ENCODE measurements around the gene THEMIS. TPM values are rescaled to one million over a fixed set of nuclear protein-coding genes. Genes with fewer than 3 reads are reported as not detected.

THEMIS gene
- total RNA-seq, 4 donors from 2014 or later = 1.1 to 6.0 (median 3.9) TPM

DNA sequence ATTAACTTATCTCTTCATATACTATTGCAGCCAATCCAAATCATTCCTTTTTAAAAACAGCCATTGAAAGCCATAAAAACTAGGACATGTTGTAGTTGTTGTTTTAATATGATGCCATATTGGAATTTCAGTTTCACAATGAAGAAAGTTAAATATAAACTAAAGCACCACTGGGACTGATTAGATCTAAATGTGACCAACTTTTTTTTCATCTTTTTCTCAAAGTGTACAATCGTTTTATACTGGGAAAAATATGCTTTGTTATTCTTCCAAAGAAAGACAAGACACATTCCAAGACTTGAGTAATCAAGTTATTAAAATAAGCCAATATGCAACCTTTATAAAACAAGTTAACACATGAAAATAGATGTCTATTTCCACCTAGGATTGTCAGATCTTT is 68.5 kb downstream of the THEMIS start:
- H3K27me3 ChIP-seq = no peaks in the 10 kb centered on the region
- no peak for TF ChIP-seq POLR2AphosphoS5 (IDR thresholded peaks at IDR 0.05)
- TF ChIP-seq POLR2A (IDR thresholded peaks at IDR 0.05) = no peak
- TF ChIP-seq, protein P1, sequence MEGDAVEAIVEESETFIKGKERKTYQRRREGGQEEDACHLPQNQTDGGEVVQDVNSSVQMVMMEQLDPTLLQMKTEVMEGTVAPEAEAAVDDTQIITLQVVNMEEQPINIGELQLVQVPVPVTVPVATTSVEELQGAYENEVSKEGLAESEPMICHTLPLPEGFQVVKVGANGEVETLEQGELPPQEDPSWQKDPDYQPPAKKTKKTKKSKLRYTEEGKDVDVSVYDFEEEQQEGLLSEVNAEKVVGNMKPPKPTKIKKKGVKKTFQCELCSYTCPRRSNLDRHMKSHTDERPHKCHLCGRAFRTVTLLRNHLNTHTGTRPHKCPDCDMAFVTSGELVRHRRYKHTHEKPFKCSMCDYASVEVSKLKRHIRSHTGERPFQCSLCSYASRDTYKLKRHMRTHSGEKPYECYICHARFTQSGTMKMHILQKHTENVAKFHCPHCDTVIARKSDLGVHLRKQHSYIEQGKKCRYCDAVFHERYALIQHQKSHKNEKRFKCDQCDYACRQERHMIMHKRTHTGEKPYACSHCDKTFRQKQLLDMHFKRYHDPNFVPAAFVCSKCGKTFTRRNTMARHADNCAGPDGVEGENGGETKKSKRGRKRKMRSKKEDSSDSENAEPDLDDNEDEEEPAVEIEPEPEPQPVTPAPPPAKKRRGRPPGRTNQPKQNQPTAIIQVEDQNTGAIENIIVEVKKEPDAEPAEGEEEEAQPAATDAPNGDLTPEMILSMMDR (IDR thresholded peaks at IDR 0.05) = no peak
- no peak for TF ChIP-seq EP300 (IDR thresholded peaks at IDR 0.05; ENCODE audit: low read depth)
- H3K27ac ChIP-seq = no peak overlapping the region
- 0 to 18% methylated on average over 1 of the region's 1 CpG for WGBS, 2 donors (ENCODE audit: low coverage in 1 of 2)
- in situ Hi-C loops (cut with MboI; ENCODE audit: low pct_ligation_motif_present in 1 of 4, low pct_unique_long_range_greater_than_20kb in 1 of 4, low sequenced_read_pairs in 3 of 4) = no loop called here
- no peak overlapping the region for H3K4me3 ChIP-seq
- intact Hi-C loops (cut with DNase I; ENCODE audit: low total_unique reads) = no loop called here
- H3K9me3 ChIP-seq = no peaks in the 10 kb centered on the region
- no peaks in the 10 kb centered on the region for H3K36me3 ChIP-seq
- DNase-seq = no peak
- no peaks in the 10 kb centered on the region for H3K4me1 ChIP-seq

GRCh38 chr6:127824061-127824460 is 76.8 kb downstream of the THEMIS start:
- in situ Hi-C loops (cut with MboI; ENCODE audit: low pct_ligation_motif_present in 1 of 4, low pct_unique_long_range_greater_than_20kb in 1 of 4, low sequenced_read_pairs in 3 of 4) = no loop called here

GRCh38 chr6:127821431-127821830 is 79.4 kb downstream of the THEMIS start:
- Histone ChIP-seq H3K27ac (no peak overlapping the region), H3K36me3 (no peaks in the 10 kb centered on the region), H3K27me3 (no peaks in the 10 kb centered on the region), H3K4me3 (no peak overlapping the region), H3K9me3 (no peaks in the 10 kb centered on the region), H3K4me1 (no peaks in the 10 kb centered on the region)
- no peak for DNase-seq
- intact Hi-C loops (cut with DNase I; ENCODE audit: low total_unique reads) (no loop called here), in situ Hi-C loops (cut with MboI; ENCODE audit: low pct_ligation_motif_present in 1 of 4, low pct_unique_long_range_greater_than_20kb in 1 of 4, low sequenced_read_pairs in 3 of 4) (no loop called here)
- TF ChIP-seq EP300 (IDR thresholded peaks at IDR 0.05; ENCODE audit: low read depth) = no peak
- TF ChIP-seq POLR2AphosphoS5 (IDR thresholded peaks at IDR 0.05) = no peak
- no peak for TF ChIP-seq POLR2A (IDR thresholded peaks at IDR 0.05)
- TF ChIP-seq, protein P1 (IDR thresholded peaks at IDR 0.05) = no peak

More at GRCh38 chr6:127824061-127824460, 76.8 kb downstream of the THEMIS start:
- WGBS, 2 donors (ENCODE audit: low coverage in 1 of 2) = 48 to 50% methylated on average over 3 of the region's 3 CpGs
- intact Hi-C loops (cut with DNase I; ENCODE audit: low total_unique reads) = no loop called here
- TF ChIP-seq POLR2A (IDR thresholded peaks at IDR 0.05) (no peak), POLR2AphosphoS5 (IDR thresholded peaks at IDR 0.05) (no peak), EP300 (IDR thresholded peaks at IDR 0.05; ENCODE audit: low read depth) (no peak)
- TF ChIP-seq, protein P1 (IDR thresholded peaks at IDR 0.05) = no peak
- Histone ChIP-seq H3K27ac (no peak overlapping the region), H3K4me3 (no peak overlapping the region), H3K9me3 (no peaks in the 10 kb centered on the region), H3K36me3 (no peaks in the 10 kb centered on the region), H3K4me1 (no peaks in the 10 kb centered on the region), H3K27me3 (no peaks in the 10 kb centered on the region)
- no peak for DNase-seq

DNA sequence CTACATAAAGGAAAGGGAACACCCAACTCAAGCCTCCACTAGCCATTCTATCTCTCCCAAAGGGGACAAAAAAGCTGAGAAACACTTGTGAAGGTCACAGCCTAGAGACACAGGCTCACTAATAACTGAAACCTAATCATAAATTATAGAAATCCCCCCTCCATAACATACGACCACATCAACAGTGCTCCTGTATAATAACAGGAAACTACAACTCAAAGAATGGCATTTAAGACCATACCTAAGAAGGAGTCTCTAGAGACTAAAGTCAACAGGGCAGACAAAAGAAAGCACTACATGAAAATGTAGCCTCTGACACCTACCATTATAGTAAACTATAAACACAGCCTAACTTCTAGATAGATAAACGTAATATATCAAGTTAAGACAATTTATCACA is 82.7 kb downstream of the THEMIS start:
- no peaks in the 10 kb centered on the region for H3K27me3 ChIP-seq
- in situ Hi-C loops (cut with MboI; ENCODE audit: low pct_ligation_motif_present in 1 of 4, low pct_unique_long_range_greater_than_20kb in 1 of 4, low sequenced_read_pairs in 3 of 4) (no loop called here), intact Hi-C loops (cut with DNase I; ENCODE audit: low total_unique reads) (no loop called here)
- 13 to 18% methylated on average over 2 of the region's 2 CpGs for WGBS, 2 donors (ENCODE audit: low coverage in 1 of 2)
- H3K9me3 ChIP-seq = no peaks in the 10 kb centered on the region
- TF ChIP-seq POLR2AphosphoS5 (IDR thresholded peaks at IDR 0.05) = no peak
- TF ChIP-seq, protein P1 (IDR thresholded peaks at IDR 0.05) = no peak
- TF ChIP-seq POLR2A (IDR thresholded peaks at IDR 0.05) = no peak
- TF ChIP-seq EP300 (IDR thresholded peaks at IDR 0.05; ENCODE audit: low read depth) = no peak
- no peaks in the 10 kb centered on the region for H3K4me1 ChIP-seq
- H3K36me3 ChIP-seq = no peaks in the 10 kb centered on the region
- H3K4me3 ChIP-seq = no peak overlapping the region
- no peak overlapping the region for H3K27ac ChIP-seq
- DNase-seq = no peak
